AML-193 (cell line): Measurements from ENCODE around the gene AKR1B1.

ENCODE experiments used
- DNase-seq, 2 experiments: peaks; one replicate each; lab custom pipeline; 2025; lab: John Stamatoyannopoulos, UW

AKR1B1 gene

GRCh38 chr7:134415700-134416099 is 43.2 kb downstream of the AKR1B1 start:
- DNase-seq: no peak

DNA sequence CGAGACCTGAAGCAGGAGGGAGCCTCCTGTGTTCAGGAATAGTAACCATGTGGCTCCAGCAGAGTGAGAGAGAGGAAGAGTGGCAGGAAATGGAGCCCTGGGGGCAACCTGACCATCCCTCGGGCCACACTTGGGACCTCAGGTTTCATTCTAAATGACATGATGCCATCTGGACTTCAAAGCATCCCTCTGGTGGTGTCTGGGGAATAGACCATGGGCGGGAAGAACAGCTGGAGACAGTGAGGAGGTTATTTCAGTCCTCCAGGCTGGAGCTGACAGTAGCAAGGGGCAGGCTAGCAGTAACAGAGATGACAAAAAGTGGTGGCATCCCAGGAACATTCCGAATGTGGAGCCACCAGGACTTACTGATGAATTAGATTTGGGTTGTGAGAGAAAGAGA is 44.8 kb downstream of the AKR1B1 start:
- no peak for DNase-seq

GRCh38 chr7:134407311-134407710 is 51.6 kb downstream of the AKR1B1 start:
- no peak for DNase-seq

GRCh38 chr7:134406431-134406830 is 52.5 kb downstream of the AKR1B1 start:
- no peak for DNase-seq

GRCh38 chr7:134405299-134405698 is 53.6 kb downstream of the AKR1B1 start:
- DNase-seq: no peak

- no peak for DNase-seq
Observed at GRCh38 chr7:134403062-134403461, 55.8 kb downstream of the AKR1B1 start.

DNA sequence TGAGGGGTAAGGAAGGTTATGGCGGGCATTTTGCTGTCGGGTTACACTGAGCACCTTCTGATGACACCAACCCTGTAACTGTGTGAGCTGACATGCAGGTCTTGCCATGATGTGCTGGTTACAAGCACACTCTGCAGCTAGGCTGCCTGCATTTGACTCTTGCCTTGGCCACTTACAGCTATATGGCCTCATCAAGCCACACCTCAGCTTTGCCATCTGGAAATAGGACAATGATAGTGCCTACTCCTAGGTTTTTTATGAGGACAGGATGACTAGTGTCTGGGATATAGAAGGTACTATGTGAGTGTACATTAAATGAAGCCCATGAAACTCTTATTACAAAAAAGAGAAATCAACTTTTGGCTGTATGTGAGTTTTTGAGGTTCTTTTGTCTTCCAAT is 58.0 kb downstream of the AKR1B1 start:
- DNase-seq: no peak

- DNase-seq: no peak
Observed at GRCh38 chr7:134396031-134396430, 62.9 kb downstream of the AKR1B1 start.

DNA sequence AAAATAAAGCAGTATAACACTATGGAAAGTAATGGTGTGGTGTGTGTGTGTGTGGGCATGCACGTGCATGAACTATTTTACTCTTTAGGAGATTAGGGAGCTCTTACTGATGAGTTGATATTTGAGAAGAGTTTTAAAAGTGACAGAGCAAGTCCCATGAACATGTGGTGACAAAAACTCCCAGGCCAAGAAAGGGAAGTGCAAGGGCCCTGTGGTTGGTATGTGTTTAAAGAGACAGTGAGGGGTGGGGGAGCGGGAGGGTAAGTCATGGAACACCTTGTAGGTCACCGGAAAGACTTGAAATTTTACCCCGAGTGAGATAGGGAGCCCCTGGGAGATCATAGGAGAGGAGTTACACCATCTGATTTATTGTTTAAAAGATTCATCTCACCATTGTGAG is 63.3 kb downstream of the AKR1B1 start:
- DNase-seq: no peak

GRCh38 chr7:134394056-134394455 is 64.8 kb downstream of the AKR1B1 start:
- DNase-seq: no peak
